GM19438 (cell line): Measurements from ENCODE around the gene SP2.

ENCODE experiments used
- ATAC-seq: cut with Tn5 transposase; IDR thresholded peaks from one replicate; pipeline ENCODE4 v1.9.1; 2021; ENCODE audit warnings: low read depth; ENCODE audit not compliant: unreplicated experiment

The SP2 gene

DNA sequence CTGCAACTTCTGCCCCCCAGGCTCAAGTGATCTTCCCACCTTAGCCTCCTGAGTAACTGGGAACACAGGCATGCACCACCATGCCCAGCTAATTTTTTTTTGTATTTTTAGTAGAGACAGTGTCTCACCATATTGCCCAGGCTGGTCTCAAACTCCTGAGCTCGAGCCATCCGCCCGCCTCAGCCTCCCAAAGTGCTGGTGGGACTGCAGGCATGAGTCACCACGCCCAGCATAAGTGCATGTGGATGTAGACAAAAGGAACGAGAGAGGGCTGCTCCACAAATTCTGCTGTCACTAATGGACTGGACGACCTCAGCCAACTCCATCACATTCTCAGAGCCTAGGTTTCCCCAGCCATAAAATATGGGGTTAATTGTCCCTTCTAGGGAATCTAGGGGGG is 7.7 kb upstream of the SP2 start:
- no peak for ATAC-seq

- ATAC-seq = no peak
Observed at GRCh38 chr17:47889734-47890529, 6.1 kb upstream of the SP2 start.

GRCh38 chr17:47891545-47892088 is 4.4 kb upstream of the SP2 start:
- ATAC-seq = no peak

DNA sequence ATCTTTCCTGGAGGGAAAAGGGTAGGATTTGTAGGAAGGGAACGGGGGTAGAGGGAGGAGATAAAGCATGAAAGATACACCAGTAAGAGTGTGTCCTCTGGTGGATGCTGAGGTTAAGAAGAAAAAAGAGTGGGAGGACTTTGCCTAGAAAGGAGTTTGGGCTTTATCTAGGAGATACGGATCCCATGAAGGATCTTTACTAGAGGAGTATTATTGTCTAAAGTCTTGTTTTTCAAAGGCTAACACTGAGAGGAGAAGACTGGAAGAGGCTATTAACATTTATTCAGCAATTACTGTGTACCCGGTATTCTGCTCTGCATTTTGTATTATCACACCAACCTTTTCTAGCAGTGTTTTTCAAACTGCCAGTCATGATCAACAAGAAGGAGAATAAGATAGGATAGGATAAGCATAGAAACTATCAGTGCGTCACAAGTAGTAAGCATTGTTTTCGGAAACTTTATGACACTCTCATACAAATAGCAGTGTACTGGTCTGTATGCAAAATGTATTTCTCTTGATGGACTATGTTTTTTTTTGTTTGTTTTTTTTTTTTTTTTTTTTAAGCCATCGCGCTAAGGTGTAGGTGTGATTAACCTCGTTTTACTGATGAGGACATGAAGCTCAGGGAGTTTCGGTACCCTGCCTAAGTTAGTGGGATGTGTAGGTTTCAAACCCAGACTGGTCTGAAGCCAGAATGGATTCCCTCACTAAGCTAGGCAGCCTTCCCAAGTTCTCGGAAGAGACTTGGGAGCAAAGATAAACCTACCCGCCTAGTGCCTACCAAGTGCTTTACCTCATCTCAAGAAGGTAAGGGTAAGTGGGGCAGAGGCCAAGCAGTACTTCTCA is 1.3 kb upstream of the SP2 start:
- no peak for ATAC-seq

DNA sequence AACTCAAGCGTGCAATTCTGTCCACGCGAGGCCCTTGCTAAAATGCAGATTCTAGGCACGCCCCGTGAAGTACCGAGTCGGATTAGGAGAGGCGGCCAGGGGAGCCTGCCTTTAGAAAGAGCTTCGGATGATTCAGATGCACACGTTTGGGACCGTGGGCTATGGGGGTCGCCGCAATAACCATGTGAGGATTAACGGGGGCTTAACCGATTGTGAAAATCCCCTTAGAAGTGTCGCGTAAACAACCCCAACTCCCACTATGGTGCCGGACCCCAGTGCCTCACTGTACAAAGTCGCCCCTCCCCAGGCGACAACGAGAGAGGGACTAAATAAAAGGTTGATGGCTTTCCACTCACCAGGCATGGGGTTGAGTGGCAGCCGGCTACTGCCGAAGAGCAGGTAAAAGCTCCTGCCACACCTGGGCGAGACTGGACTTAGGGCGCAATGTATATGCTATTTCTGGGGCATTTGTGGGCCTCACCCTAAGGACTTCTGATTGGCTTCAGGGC is 635 bp upstream of the SP2 start:
- no peak for ATAC-seq

GRCh38 chr17:47896672-47897490 is 845 bp downstream of the SP2 start:
- ATAC-seq = no peak

- no peak for ATAC-seq
Observed at GRCh38 chr17:47897561-47897960, 1.5 kb downstream of the SP2 start.

GRCh38 chr17:47898241-47898640 is 2.2 kb downstream of the SP2 start:
- no peak for ATAC-seq

GRCh38 chr17:47899643-47900042 is 3.6 kb downstream of the SP2 start:
- ATAC-seq = no peak

DNA sequence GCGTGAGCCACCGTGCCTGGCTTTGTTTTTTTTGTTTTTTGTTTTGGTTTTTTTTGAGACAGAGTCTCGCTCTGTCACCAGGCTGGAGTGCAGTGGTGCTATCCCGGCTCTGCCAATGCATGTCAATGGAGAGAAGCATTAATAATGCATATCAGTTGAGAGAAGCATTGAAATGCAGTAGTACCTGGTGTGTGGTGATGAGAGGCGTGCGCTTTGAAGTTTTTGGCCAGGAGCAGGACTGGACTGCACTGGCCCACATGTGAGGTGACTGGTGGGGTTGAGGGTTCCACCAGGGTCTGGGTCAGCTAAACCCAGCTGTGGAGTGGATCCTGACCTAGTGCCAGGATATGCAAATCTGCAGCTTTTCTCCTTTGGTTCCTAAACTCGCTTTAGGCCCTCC is 5.4 kb downstream of the SP2 start:
- no peak for ATAC-seq

DNA sequence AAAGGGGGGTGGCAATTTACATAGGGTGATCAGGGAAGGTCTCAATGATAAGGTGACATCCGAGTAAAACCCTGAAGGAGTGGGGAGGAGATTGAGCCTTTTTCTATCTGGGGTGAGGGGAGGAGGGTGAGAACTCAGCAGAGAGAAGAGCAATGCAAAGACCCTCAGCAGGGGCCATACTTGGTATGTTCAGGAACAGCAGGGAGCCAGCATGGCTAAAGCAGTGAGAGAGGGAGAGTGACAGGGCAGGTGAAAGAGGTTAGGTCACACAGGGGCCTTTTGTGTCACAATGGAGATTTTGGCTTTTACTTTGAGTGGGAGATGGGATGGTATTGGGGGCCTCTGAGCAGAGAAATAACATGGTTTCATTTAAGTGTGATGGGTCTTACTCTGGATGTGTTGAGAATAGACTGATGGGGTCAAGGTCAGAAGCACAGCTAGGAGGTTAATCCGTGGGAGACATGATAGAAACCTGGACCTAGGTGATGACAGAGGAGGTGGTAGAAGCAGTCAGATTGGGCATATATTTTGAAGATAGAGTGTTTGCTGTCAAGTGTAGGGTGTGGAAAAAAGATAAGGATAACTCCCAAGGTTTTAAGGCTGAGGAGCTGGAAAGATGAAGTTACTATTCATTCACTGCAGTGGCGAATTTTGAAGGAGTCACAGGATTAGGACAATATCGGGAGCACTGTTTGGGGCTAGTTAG is 6.2 kb downstream of the SP2 start:
- no peak for ATAC-seq

DNA sequence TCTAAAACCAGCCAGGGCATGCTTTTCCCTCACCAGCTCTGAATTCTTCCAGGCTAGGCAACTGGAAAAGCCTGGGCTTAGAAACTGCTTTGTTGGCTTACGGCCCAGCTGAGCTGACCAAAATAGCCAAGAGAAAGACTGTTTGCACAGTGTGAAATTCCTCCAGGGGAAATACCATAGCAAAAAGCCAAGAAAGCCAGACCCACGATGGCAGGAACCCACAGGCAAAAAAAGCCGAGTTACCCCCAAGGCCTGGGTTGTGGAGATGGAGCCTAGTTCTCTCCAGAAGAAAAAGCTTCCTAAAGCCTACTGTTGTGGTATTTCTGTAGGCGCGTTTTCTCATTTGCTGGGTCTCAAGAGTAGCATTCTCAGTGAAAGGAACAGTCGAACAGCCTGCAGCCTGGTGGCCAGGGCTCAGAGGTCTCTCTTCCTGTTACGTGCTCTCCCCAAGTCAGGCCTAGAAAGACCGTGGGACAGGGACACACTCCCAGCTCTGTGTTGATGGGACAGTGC is 9.2 kb downstream of the SP2 start:
- no peak for ATAC-seq

DNA sequence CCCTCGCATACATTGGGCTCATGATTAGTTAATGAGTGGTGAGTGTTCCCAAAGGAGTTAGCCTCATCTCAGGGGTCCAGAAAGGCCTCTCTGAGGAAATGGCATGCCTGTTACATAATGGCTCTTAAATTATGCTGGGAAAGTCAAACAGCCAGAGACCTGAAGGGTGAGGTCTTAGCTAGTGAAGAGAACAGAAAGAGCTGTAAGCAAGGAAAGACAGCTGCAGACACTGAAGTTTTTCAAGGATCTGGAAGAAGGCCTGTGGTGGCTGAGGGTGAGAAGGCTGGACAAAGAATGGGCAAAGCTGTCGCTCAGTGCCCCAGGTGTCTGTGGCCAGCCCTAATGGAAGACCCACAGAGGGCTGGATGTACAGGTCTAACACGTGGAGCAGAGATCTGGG is 10.4 kb downstream of the SP2 start:
- no peak for ATAC-seq

DNA sequence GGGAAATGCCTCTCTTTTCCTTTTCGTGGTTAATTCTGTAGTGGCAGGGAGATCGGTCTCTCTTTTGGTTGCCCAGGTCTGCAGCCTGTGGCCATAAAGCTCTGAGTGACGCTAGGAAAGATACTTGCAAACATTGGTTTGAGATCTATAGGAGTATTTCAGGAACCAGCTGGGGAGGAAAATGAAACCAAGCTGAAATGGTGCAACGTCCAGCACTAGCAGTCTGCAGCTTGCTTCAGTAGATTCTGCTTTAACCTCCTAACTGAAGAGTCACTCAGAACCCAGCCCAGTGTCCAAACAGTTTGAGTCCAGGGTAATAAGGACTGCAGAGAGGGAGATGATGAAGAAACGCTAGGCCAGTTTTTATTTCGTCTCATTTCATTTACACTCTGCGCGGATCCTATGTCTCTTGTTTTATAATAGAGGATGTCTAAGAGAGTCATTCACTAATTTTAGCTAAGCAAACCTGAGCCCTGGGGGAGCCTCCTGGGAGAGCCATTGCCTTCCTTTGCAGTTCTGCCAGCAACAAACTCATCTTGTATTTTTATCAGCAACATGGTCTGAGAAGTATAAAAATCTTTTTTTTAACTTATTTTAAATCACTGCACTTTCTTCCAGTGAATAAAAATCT is 12.0 kb downstream of the SP2 start:
- no peak for ATAC-seq

DNA sequence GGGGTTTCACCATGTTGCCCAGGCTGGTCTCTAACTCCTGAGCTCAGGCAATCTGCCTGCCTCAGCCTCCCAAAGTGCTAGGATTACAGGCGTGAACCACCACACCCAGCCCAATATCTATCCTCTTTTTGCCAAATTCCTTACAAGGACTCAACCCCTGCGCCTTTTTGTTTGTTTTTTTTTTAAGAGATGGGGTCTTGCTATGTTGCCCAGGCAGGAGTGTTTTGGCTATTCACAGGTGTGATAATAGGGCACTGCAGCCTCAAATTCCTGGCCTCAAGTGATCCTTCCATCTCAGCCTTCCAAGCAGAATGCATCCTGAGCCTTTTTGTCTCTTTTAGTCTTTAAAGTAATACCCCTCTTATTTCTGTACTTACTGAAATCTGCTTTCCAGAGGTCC is 17.0 kb downstream of the SP2 start:
- no peak for ATAC-seq

- no peak for ATAC-seq
Observed at GRCh38 chr17:47914306-47914948, 18.4 kb downstream of the SP2 start.

GRCh38 chr17:47915776-47916398 is 19.9 kb downstream of the SP2 start:
- no peak for ATAC-seq

DNA sequence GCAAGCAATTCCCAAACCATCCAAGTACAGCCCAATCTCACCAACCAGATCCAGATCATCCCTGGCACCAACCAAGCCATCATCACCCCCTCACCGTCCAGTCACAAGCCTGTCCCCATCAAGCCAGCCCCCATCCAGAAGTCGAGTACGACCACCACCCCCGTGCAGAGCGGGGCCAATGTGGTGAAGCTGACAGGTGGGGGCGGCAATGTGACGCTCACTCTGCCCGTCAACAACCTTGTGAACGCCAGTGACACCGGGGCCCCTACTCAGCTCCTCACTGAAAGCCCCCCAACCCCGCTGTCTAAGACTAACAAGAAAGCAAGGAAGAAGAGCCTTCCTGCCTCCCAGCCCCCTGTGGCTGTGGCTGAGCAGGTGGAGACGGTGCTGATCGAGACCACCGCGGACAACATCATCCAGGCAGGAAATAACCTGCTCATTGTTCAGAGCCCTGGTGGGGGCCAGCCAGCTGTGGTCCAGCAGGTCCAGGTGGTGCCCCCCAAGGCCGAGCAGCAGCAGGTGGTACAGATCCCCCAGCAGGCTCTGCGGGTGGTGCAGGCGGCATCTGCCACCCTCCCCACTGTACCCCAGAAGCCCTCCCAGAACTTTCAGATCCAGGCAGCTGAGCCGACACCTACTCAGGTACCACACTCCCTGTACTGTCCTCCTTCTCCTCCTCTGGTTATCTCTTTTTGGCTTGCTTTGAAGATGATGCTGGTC is 20.6 kb downstream of the SP2 start:
- no peak for ATAC-seq
